Measurements from ENCODE around the gene F11R. TPM values are rescaled to one million over a fixed set of nuclear protein-coding genes. Genes with fewer than 3 reads are reported as not detected.

The F11R gene
- total and polyA plus RNA-seq, 10 of the 15 experiments (the other 5 are each of a cell fraction or from before 2014, with no cell fraction given): 15.3 to 80.9 (median 24.3) TPM

DNA sequence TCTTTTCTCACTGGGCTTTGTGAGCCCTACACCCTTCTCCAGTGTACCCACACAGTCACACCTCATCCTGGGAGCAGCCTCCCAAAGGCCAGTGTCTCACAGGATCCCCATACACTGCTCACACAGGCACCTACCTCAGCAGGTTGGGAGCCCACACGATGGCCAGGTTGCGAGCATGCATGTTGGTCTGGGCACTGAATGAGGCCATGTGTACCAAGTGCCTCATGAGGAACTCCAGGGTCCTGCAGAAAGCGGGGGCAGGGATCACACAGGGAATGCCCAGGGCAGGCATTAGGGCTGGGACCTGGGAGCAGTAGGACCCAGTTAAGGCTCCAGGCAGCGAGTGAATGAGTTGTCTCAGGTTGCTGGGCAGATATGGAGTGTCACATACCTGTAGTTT lies 33.3 kb upstream of the F11R start:
- ChIA-PET SMC1A (ENCODE audit: uncharacterized antibody, unreplicated experiment) (no interaction called here), CTCF (no interaction called here), RAD21 (ENCODE audit: unreplicated experiment) (interaction anchor here (1.2 kb wide), 2 partner anchors 17 to 57 kb away, joined by 3 to 4 read pairs; no protein-coding TSS in a partner anchor), POLR2A (interaction anchor here (0.6 to 1.4 kb wide), 2 partner anchors 8 to 16 kb away, joined by 3 to 4 read pairs; no protein-coding TSS in a partner anchor)
- DNase-seq (ENCODE audit: low read depth, low spot score) (no peak), ATAC-seq (no peak), FAIRE-seq (no peak)
- 0 out of 2 replicates have a peak, but pooled peaks cover under 1% of the 10 kb centered on the region for H3K79me2 ChIP-seq (ENCODE audit: control insufficient read depth, insufficient read depth, low read length)
- in situ Hi-C loops (cut with MboI) (no loop called here), intact Hi-C loops (cut with micrococcal nuclease; ENCODE audit: unreplicated experiment) (no loop called here)
- H3K9ac ChIP-seq (ENCODE audit: control insufficient read depth, insufficient read depth, low read length): no peak overlapping the region
- no peak overlapping the region for H3K4me3 ChIP-seq
- H3K4me1 ChIP-seq (ENCODE audit: control insufficient read depth, insufficient read depth, low read length): no peaks in the 10 kb centered on the region
- H2AFZ ChIP-seq (ENCODE audit: control insufficient read depth, low read depth, low read length): no peak overlapping the region
- TF ChIP-seq ZNF217 (IDR thresholded peaks at IDR 0.05): no peak
- no peak for TF ChIP-seq DPF2 (IDR thresholded peaks at IDR 0.05)
- TF ChIP-seq BACH1 (IDR thresholded peaks at IDR 0.05; ENCODE audit: borderline replicate concordance): no peak
- TF ChIP-seq BCL11A (IDR thresholded peaks at IDR 0.05; ENCODE audit: low read depth, low read length): no peak
- no peaks in the 10 kb centered on the region for H3K9me3 ChIP-seq (replicated peaks; ENCODE audit: control insufficient read depth, insufficient read depth, low read length)
- no peaks in the 10 kb centered on the region for H4K20me1 ChIP-seq (ENCODE audit: control insufficient read depth, insufficient read depth)
- peaks cover 32 to 34% of the 10 kb centered on the region in 2 experiments for H3K36me3 ChIP-seq (ENCODE audit: control insufficient read depth in 2 of 2, insufficient read depth in 2 of 2, low read length in 1 of 2)
- no TSS peak for BruUV-seq (replicated peaks)
- no peak overlapping the region for H3K4me2 ChIP-seq (ENCODE audit: control insufficient read depth, insufficient read depth)
- H3K27me3 ChIP-seq (replicated peaks in 1 of 2; ENCODE audit: control insufficient read depth in 2 of 2, insufficient read depth in 2 of 2, low read length in 1 of 2): no peaks in the 10 kb centered on the region
- H3K27ac ChIP-seq (ENCODE audit: control insufficient read depth, insufficient read depth): no peak overlapping the region
- 99% methylated on average over 4 of the region's 4 CpGs for WGBS (ENCODE audit: insufficient coverage, insufficient replicate concordance, low lambda C conversion rate, missing lambda C conversion rate)

- H3K9ac ChIP-seq (ENCODE audit: control insufficient read depth, insufficient read depth, low read length): no peak overlapping the region
- peaks cover 36 to 38% of the 10 kb centered on the region in 2 experiments for H3K36me3 ChIP-seq (ENCODE audit: control insufficient read depth in 2 of 2, insufficient read depth in 2 of 2, low read length in 1 of 2)
- FAIRE-seq: no peak
- 0 out of 2 replicates have a peak, but pooled peaks cover under 1% of the 10 kb centered on the region for H3K4me1 ChIP-seq (ENCODE audit: control insufficient read depth, insufficient read depth, low read length)
- in situ Hi-C loops (cut with MboI) (no loop called here), intact Hi-C loops (cut with micrococcal nuclease; ENCODE audit: unreplicated experiment) (no loop called here)
- ChIA-PET POLR2A (interaction anchor here (0.6 kb wide), 1 partner anchor 52 kb away, joined by 3 read pairs; no protein-coding TSS in a partner anchor), CTCF (no interaction called here), RAD21 (ENCODE audit: unreplicated experiment) (no interaction called here), SMC1A (ENCODE audit: uncharacterized antibody, unreplicated experiment) (no interaction called here)
- H3K79me2 ChIP-seq (ENCODE audit: control insufficient read depth, insufficient read depth, low read length): no peaks in the 10 kb centered on the region; the same call in 1 of the 2 replicates
- no peak for DNase-seq (ENCODE audit: low read depth, low spot score)
- H3K9me3 ChIP-seq (replicated peaks; ENCODE audit: control insufficient read depth, insufficient read depth, low read length): no peaks in the 10 kb centered on the region
- TF ChIP-seq CBFB (IDR thresholded peaks at IDR 0.05; ENCODE audit: low read depth) (no peak), NFXL1 (IDR thresholded peaks at IDR 0.05; ENCODE audit: borderline replicate concordance) (no peak), CEBPB (IDR thresholded peaks at IDR 0.05; ENCODE audit: borderline replicate concordance in 1 of 2, low read depth in 2 of 2, low read length in 2 of 2) (no peak), PAX5 (IDR thresholded peaks at IDR 0.05; ENCODE audit: borderline replicate concordance, low read depth, low read length) (no peak), EED (IDR thresholded peaks at IDR 0.05; ENCODE audit: low read depth) (no peak), MEF2A (IDR thresholded peaks at IDR 0.05; ENCODE audit: insufficient read depth, low read depth, low read length) (no peak), CBX3 (IDR thresholded peaks at IDR 0.05; ENCODE audit: borderline replicate concordance, low read depth) (no peak), MTA2 (IDR thresholded peaks at IDR 0.05; ENCODE audit: low read depth) (no peak)
- TF ChIP-seq, protein P1, sequence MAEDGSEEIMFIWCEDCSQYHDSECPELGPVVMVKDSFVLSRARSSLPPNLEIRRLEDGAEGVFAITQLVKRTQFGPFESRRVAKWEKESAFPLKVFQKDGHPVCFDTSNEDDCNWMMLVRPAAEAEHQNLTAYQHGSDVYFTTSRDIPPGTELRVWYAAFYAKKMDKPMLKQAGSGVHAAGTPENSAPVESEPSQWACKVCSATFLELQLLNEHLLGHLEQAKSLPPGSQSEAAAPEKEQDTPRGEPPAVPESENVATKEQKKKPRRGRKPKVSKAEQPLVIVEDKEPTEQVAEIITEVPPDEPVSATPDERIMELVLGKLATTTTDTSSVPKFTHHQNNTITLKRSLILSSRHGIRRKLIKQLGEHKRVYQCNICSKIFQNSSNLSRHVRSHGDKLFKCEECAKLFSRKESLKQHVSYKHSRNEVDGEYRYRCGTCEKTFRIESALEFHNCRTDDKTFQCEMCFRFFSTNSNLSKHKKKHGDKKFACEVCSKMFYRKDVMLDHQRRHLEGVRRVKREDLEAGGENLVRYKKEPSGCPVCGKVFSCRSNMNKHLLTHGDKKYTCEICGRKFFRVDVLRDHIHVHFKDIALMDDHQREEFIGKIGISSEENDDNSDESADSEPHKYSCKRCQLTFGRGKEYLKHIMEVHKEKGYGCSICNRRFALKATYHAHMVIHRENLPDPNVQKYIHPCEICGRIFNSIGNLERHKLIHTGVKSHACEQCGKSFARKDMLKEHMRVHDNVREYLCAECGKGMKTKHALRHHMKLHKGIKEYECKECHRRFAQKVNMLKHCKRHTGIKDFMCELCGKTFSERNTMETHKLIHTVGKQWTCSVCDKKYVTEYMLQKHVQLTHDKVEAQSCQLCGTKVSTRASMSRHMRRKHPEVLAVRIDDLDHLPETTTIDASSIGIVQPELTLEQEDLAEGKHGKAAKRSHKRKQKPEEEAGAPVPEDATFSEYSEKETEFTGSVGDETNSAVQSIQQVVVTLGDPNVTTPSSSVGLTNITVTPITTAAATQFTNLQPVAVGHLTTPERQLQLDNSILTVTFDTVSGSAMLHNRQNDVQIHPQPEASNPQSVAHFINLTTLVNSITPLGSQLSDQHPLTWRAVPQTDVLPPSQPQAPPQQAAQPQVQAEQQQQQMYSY (CRISPR knock-in tag; IDR thresholded peaks at IDR 0.05): no peak
- TF ChIP-seq, protein P2, sequence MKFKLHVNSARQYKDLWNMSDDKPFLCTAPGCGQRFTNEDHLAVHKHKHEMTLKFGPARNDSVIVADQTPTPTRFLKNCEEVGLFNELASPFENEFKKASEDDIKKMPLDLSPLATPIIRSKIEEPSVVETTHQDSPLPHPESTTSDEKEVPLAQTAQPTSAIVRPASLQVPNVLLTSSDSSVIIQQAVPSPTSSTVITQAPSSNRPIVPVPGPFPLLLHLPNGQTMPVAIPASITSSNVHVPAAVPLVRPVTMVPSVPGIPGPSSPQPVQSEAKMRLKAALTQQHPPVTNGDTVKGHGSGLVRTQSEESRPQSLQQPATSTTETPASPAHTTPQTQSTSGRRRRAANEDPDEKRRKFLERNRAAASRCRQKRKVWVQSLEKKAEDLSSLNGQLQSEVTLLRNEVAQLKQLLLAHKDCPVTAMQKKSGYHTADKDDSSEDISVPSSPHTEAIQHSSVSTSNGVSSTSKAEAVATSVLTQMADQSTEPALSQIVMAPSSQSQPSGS (IDR thresholded peaks at IDR 0.05; ENCODE audit: low read length): no peak
- H3K4me2 ChIP-seq (ENCODE audit: control insufficient read depth, insufficient read depth): no peak overlapping the region
- no peaks in the 10 kb centered on the region for H3K27me3 ChIP-seq (replicated peaks in 1 of 2; ENCODE audit: control insufficient read depth in 2 of 2, insufficient read depth in 2 of 2, low read length in 1 of 2)
- no peak overlapping the region for H2AFZ ChIP-seq (ENCODE audit: control insufficient read depth, low read depth, low read length)
- BruUV-seq (replicated peaks): no TSS peak
- ATAC-seq: no peak
- H3K4me3 ChIP-seq: no peak overlapping the region
- H3K27ac ChIP-seq (ENCODE audit: control insufficient read depth, insufficient read depth): no peak overlapping the region
- WGBS (ENCODE audit: insufficient coverage, insufficient replicate concordance, low lambda C conversion rate, missing lambda C conversion rate): 100% methylated on average over 3 of the region's 3 CpGs
- no peaks in the 10 kb centered on the region for H4K20me1 ChIP-seq (ENCODE audit: control insufficient read depth, insufficient read depth)
Observed at GRCh38 chr1:161052899-161053298, 31.9 kb upstream of the F11R start.

Data from GM12878 (cell line).